ENCODE results near the gene ETS2.

DNA sequence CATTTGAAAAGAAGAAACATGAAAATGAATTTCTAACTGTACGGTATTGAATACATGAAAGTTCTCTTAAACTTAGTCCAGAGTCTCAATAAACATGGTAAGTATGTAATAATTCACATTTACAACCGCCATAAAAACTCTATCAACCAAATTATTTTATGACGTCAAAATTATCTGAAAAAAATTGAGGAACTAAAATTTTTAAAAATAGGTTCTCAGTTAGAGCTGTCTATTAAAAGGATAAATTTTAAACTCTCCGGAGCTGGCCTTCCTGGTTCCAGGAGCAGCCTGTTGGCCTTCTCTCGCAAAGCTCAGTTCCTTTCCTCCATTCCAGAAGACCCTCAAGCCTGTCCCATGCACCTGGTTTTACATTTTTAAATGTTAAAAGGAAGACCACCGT lies 18.7 kb upstream of the ETS2 start:
- TF ChIP-seq, protein P1, sequence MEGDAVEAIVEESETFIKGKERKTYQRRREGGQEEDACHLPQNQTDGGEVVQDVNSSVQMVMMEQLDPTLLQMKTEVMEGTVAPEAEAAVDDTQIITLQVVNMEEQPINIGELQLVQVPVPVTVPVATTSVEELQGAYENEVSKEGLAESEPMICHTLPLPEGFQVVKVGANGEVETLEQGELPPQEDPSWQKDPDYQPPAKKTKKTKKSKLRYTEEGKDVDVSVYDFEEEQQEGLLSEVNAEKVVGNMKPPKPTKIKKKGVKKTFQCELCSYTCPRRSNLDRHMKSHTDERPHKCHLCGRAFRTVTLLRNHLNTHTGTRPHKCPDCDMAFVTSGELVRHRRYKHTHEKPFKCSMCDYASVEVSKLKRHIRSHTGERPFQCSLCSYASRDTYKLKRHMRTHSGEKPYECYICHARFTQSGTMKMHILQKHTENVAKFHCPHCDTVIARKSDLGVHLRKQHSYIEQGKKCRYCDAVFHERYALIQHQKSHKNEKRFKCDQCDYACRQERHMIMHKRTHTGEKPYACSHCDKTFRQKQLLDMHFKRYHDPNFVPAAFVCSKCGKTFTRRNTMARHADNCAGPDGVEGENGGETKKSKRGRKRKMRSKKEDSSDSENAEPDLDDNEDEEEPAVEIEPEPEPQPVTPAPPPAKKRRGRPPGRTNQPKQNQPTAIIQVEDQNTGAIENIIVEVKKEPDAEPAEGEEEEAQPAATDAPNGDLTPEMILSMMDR (conservative IDR thresholded peaks at IDR 0.05; ENCODE audit: low read depth, low read length): no peak
- TF ChIP-seq MAFK (IDR thresholded peaks at IDR 0.05; ENCODE audit: low read depth, low read length) (no peak), POLR2A (IDR thresholded peaks at IDR 0.05; ENCODE audit: low read depth, low read length) (no peak), RCOR1 (IDR thresholded peaks at IDR 0.05; ENCODE audit: insufficient replicate concordance, low read length) (no peak), CEBPB (IDR thresholded peaks at IDR 0.05; ENCODE audit: low read depth, low read length) (no peak), MXI1 (IDR thresholded peaks at IDR 0.05; ENCODE audit: borderline replicate concordance, low read depth, low read length) (no peak), USF2 (IDR thresholded peaks at IDR 0.05; ENCODE audit: low read depth, low read length) (no peak), RFX5 (IDR thresholded peaks at IDR 0.05; ENCODE audit: low read depth, low read length) (no peak)
- TF ChIP-seq, protein P2, sequence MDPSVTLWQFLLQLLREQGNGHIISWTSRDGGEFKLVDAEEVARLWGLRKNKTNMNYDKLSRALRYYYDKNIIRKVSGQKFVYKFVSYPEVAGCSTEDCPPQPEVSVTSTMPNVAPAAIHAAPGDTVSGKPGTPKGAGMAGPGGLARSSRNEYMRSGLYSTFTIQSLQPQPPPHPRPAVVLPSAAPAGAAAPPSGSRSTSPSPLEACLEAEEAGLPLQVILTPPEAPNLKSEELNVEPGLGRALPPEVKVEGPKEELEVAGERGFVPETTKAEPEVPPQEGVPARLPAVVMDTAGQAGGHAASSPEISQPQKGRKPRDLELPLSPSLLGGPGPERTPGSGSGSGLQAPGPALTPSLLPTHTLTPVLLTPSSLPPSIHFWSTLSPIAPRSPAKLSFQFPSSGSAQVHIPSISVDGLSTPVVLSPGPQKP (IDR thresholded peaks at IDR 0.05; ENCODE audit: borderline replicate concordance, low read depth, low read length): no peak

Measured in IMR-90 (cell line).